ENCODE results near the gene LGALS8.

GRCh38 chr1:236494586-236495466 is 29.0 kb upstream of the LGALS8 start:
- TF ChIP-seq POLR2A (IDR thresholded peaks at IDR 0.05; ENCODE audit: low read depth) (no peak), CTCF (IDR thresholded peaks at IDR 0.05) (no peak), EP300 (IDR thresholded peaks at IDR 0.05) (no peak), POLR2AphosphoS5 (IDR thresholded peaks at IDR 0.05) (no peak)

Data from esophagus muscularis mucosa (tissue), 4 donors.